ENCODE data around the gene CMTM2.

GRCh38 chr16:66604376-66605176 lies 25.3 kb downstream of the CMTM2 start, which contains the start of gene CMTM3:
- TF ChIP-seq USF2 (IDR thresholded peaks at IDR 0.05; ENCODE audit: low read depth, low read length) (no peak), CTCF (conservative IDR thresholded peaks at IDR 0.05; ENCODE audit: low read depth, low read length) (peak; percentile 71), MAZ (IDR thresholded peaks at IDR 0.05; ENCODE audit: borderline replicate concordance, low read depth, low read length) (0 out of 2 replicates have a peak, but pooled peaks have one; percentile 2), RAD21 (IDR thresholded peaks at IDR 0.05; ENCODE audit: low read length) (peak; percentile 64), POLR2A (IDR thresholded peaks at IDR 0.05; ENCODE audit: low read depth, low read length) (no peak)
